Body of pancreas (tissue), 4 donors: ENCODE data around the gene IFNG-AS1.

Source experiments
- CTCF ChIP-seq, 7 experiments: fragments of 450-650 bp in 4 of 7; fragments of 200-600 bp in 3 of 7; sonication (generic) in 3 of 7; IDR thresholded peaks; one replicate each; pipeline ENCODE4 v1.5.1; 2016 to 2019; ENCODE audit warnings: antibody characterized with exemption in 7 of 7
- POLR2A ChIP-seq, 3 donors: fragments of 450-650 bp; IDR thresholded peaks; one replicate each; pipeline ENCODE4 v1.6.1; 2016; ENCODE audit warnings: antibody characterized with exemption in 3 of 3, mild to moderate bottlenecking in 2 of 3

GRCh38 chr12:68067762-68068376 lies 78.6 kb downstream of the IFNG-AS1 start:
- TF ChIP-seq CTCF (IDR thresholded peaks at IDR 0.05) (no peak), POLR2A (IDR thresholded peaks at IDR 0.05) (no peak)
